Measurements from ENCODE around the gene MAN2A1.

Gene MAN2A1

GRCh38 chr5:109656829-109657228, 32.9 kb upstream of the MAN2A1 start:
- Histone ChIP-seq H3K9me3 (ENCODE audit: low read length) (no peaks in the 10 kb centered on the region), H3K27me3 (ENCODE audit: control insufficient read depth in 1 of 2, insufficient read depth in 2 of 2, low read length in 2 of 2) (no peaks in the 10 kb centered on the region), H3K27ac (ENCODE audit: low read depth, low read length) (no peak overlapping the region), H3K4me1 (ENCODE audit: insufficient read depth, low read length) (no peaks in the 10 kb centered on the region), H3K4me3 (ENCODE audit: low read depth in 1 of 2, low read length in 2 of 2) (no peak overlapping the region), H3K9ac (ENCODE audit: low read length) (no peak overlapping the region), H3K36me3 (ENCODE audit: insufficient read depth, low read length) (no peaks in the 10 kb centered on the region)

- no peaks in the 10 kb centered on the region for H3K9me3 ChIP-seq (ENCODE audit: low read length)
- no peaks in the 10 kb centered on the region for H3K36me3 ChIP-seq (ENCODE audit: insufficient read depth, low read length)
- H3K4me3 ChIP-seq (ENCODE audit: low read depth in 1 of 2, low read length in 2 of 2), result no peak overlapping the region
- no peak overlapping the region for H3K27ac ChIP-seq (ENCODE audit: low read depth, low read length)
- no peaks in the 10 kb centered on the region for H3K27me3 ChIP-seq (ENCODE audit: control insufficient read depth in 1 of 2, insufficient read depth in 2 of 2, low read length in 2 of 2)
- no peak overlapping the region for H3K9ac ChIP-seq (ENCODE audit: low read length)
- no peaks in the 10 kb centered on the region for H3K4me1 ChIP-seq (ENCODE audit: insufficient read depth, low read length)
These were observed 29.8 kb upstream of the MAN2A1 start for GRCh38 chr5:109659901-109660300.

- H3K9me3 ChIP-seq (ENCODE audit: low read length), result no peaks in the 10 kb centered on the region
- no peak overlapping the region for H3K27ac ChIP-seq (ENCODE audit: low read depth, low read length)
- no peak overlapping the region for H3K4me3 ChIP-seq (ENCODE audit: low read depth in 1 of 2, low read length in 2 of 2)
- no peaks in the 10 kb centered on the region for H3K4me1 ChIP-seq (ENCODE audit: insufficient read depth, low read length)
- H3K9ac ChIP-seq (ENCODE audit: low read length), result no peak overlapping the region
- no peaks in the 10 kb centered on the region for H3K36me3 ChIP-seq (ENCODE audit: insufficient read depth, low read length)
- H3K27me3 ChIP-seq (ENCODE audit: control insufficient read depth in 1 of 2, insufficient read depth in 2 of 2, low read length in 2 of 2), result no peaks in the 10 kb centered on the region
These were observed 29.4 kb upstream of the MAN2A1 start for GRCh38 chr5:109660301-109660700.

GRCh38 chr5:109668237-109668636, 21.5 kb upstream of the MAN2A1 start:
- Histone ChIP-seq H3K27me3 (ENCODE audit: control insufficient read depth in 1 of 2, insufficient read depth in 2 of 2, low read length in 2 of 2) (no peaks in the 10 kb centered on the region), H3K4me3 (ENCODE audit: low read depth in 1 of 2, low read length in 2 of 2) (no peak overlapping the region), H3K9me3 (ENCODE audit: low read length) (no peaks in the 10 kb centered on the region), H3K36me3 (ENCODE audit: insufficient read depth, low read length) (no peaks in the 10 kb centered on the region), H3K4me1 (ENCODE audit: insufficient read depth, low read length) (no peaks in the 10 kb centered on the region), H3K27ac (ENCODE audit: low read depth, low read length) (no peak overlapping the region), H3K9ac (ENCODE audit: low read length) (no peak overlapping the region)

GRCh38 chr5:109668668-109669422, 20.9 kb upstream of the MAN2A1 start:
- Histone ChIP-seq H3K36me3 (ENCODE audit: insufficient read depth, low read length) (no peaks in the 10 kb centered on the region), H3K27ac (ENCODE audit: low read depth, low read length) (no peak overlapping the region), H3K4me3 (ENCODE audit: low read depth in 1 of 2, low read length in 2 of 2) (no peak overlapping the region)

GRCh38 chr5:109669991-109670706, 19.6 kb upstream of the MAN2A1 start:
- Histone ChIP-seq H3K27me3 (ENCODE audit: control insufficient read depth in 1 of 2, insufficient read depth in 2 of 2, low read length in 2 of 2) (no peaks in the 10 kb centered on the region), H3K36me3 (ENCODE audit: insufficient read depth, low read length) (no peaks in the 10 kb centered on the region), H3K9me3 (ENCODE audit: low read length) (no peaks in the 10 kb centered on the region), H3K4me1 (ENCODE audit: insufficient read depth, low read length) (no peaks in the 10 kb centered on the region), H3K9ac (ENCODE audit: low read length) (no peak overlapping the region), H3K27ac (ENCODE audit: low read depth, low read length) (no peak overlapping the region), H3K4me3 (ENCODE audit: low read depth in 1 of 2, low read length in 2 of 2) (no peak overlapping the region)

More at GRCh38 chr5:109668668-109669422, 20.9 kb upstream of the MAN2A1 start:
- no peaks in the 10 kb centered on the region for H3K27me3 ChIP-seq (ENCODE audit: control insufficient read depth in 1 of 2, insufficient read depth in 2 of 2, low read length in 2 of 2)
- H3K9me3 ChIP-seq (ENCODE audit: low read length), result no peaks in the 10 kb centered on the region
- H3K4me1 ChIP-seq (ENCODE audit: insufficient read depth, low read length), result no peaks in the 10 kb centered on the region
- H3K9ac ChIP-seq (ENCODE audit: low read length), result no peak overlapping the region

GRCh38 chr5:109671136-109671535, 18.6 kb upstream of the MAN2A1 start:
- no peak overlapping the region for H3K27ac ChIP-seq (ENCODE audit: low read depth, low read length)
- H3K27me3 ChIP-seq (ENCODE audit: control insufficient read depth in 1 of 2, insufficient read depth in 2 of 2, low read length in 2 of 2), result no peaks in the 10 kb centered on the region

GRCh38 chr5:109674596-109674995, 15.1 kb upstream of the MAN2A1 start:
- Histone ChIP-seq H3K27me3 (ENCODE audit: control insufficient read depth in 1 of 2, insufficient read depth in 2 of 2, low read length in 2 of 2) (no peaks in the 10 kb centered on the region), H3K4me3 (ENCODE audit: low read depth in 1 of 2, low read length in 2 of 2) (no peak overlapping the region), H3K4me1 (ENCODE audit: insufficient read depth, low read length) (no peaks in the 10 kb centered on the region), H3K9me3 (ENCODE audit: low read length) (no peaks in the 10 kb centered on the region), H3K36me3 (ENCODE audit: insufficient read depth, low read length) (no peaks in the 10 kb centered on the region), H3K27ac (ENCODE audit: low read depth, low read length) (no peak overlapping the region), H3K9ac (ENCODE audit: low read length) (no peak overlapping the region)

More at GRCh38 chr5:109671136-109671535, 18.6 kb upstream of the MAN2A1 start:
- no peaks in the 10 kb centered on the region for H3K4me1 ChIP-seq (ENCODE audit: insufficient read depth, low read length)
- H3K4me3 ChIP-seq (ENCODE audit: low read depth in 1 of 2, low read length in 2 of 2), result no peak overlapping the region
- no peak overlapping the region for H3K9ac ChIP-seq (ENCODE audit: low read length)
- H3K36me3 ChIP-seq (ENCODE audit: insufficient read depth, low read length), result no peaks in the 10 kb centered on the region
- H3K9me3 ChIP-seq (ENCODE audit: low read length), result no peaks in the 10 kb centered on the region

- Histone ChIP-seq H3K36me3 (ENCODE audit: insufficient read depth, low read length) (no peaks in the 10 kb centered on the region), H3K27me3 (ENCODE audit: control insufficient read depth in 1 of 2, insufficient read depth in 2 of 2, low read length in 2 of 2) (no peaks in the 10 kb centered on the region), H3K4me1 (ENCODE audit: insufficient read depth, low read length) (no peaks in the 10 kb centered on the region), H3K9me3 (ENCODE audit: low read length) (no peaks in the 10 kb centered on the region), H3K4me3 (ENCODE audit: low read depth in 1 of 2, low read length in 2 of 2) (no peak overlapping the region), H3K9ac (ENCODE audit: low read length) (no peak overlapping the region), H3K27ac (ENCODE audit: low read depth, low read length) (no peak overlapping the region)
These were observed 12.8 kb upstream of the MAN2A1 start for GRCh38 chr5:109676920-109677319.

- Histone ChIP-seq H3K9me3 (ENCODE audit: low read length) (no peaks in the 10 kb centered on the region), H3K36me3 (ENCODE audit: insufficient read depth, low read length) (no peaks in the 10 kb centered on the region)
These were observed 11.3 kb upstream of the MAN2A1 start for GRCh38 chr5:109678447-109678846.

GRCh38 chr5:109681763-109682162, 8.0 kb upstream of the MAN2A1 start:
- H3K9me3 ChIP-seq (ENCODE audit: low read length), result no peaks in the 10 kb centered on the region
- H3K36me3 ChIP-seq (ENCODE audit: insufficient read depth, low read length), result no peaks in the 10 kb centered on the region
- no peak overlapping the region for H3K4me3 ChIP-seq (ENCODE audit: low read depth in 1 of 2, low read length in 2 of 2)
- no peaks in the 10 kb centered on the region for H3K4me1 ChIP-seq (ENCODE audit: insufficient read depth, low read length)
- H3K27me3 ChIP-seq (ENCODE audit: control insufficient read depth in 1 of 2, insufficient read depth in 2 of 2, low read length in 2 of 2), result no peaks in the 10 kb centered on the region
- H3K27ac ChIP-seq (ENCODE audit: low read depth, low read length), result no peak overlapping the region
- no peak overlapping the region for H3K9ac ChIP-seq (ENCODE audit: low read length)

More at GRCh38 chr5:109678447-109678846, 11.3 kb upstream of the MAN2A1 start:
- H3K4me3 ChIP-seq (ENCODE audit: low read depth in 1 of 2, low read length in 2 of 2), result no peak overlapping the region
- H3K27me3 ChIP-seq (ENCODE audit: control insufficient read depth in 1 of 2, insufficient read depth in 2 of 2, low read length in 2 of 2), result no peaks in the 10 kb centered on the region
- no peak overlapping the region for H3K9ac ChIP-seq (ENCODE audit: low read length)
- H3K4me1 ChIP-seq (ENCODE audit: insufficient read depth, low read length), result no peaks in the 10 kb centered on the region
- no peak overlapping the region for H3K27ac ChIP-seq (ENCODE audit: low read depth, low read length)

Measured in muscle layer of colon (tissue), 2 donors.